Measurements from ENCODE around the gene ASB18. TPM values are rescaled to one million over a fixed set of nuclear protein-coding genes. Genes with fewer than 3 reads are reported as not detected.

Gene ASB18
- total RNA-seq, 1 experiment from 2014 or later: 0.46 TPM

GRCh38 chr2:236204953-236205352, 59.3 kb downstream of the ASB18 start:
- no TSS peak for BruUV-seq (replicated peaks)
- POLR2A ChIA-PET (ENCODE audit: unreplicated experiment): no interaction called here
- no peaks in the 10 kb centered on the region for H3K27me3 ChIP-seq (ENCODE audit: insufficient read depth, low read depth)

GRCh38 chr2:236200378-236200777, 63.8 kb downstream of the ASB18 start:
- Histone ChIP-seq H3K9me2 (ENCODE audit: insufficient read depth) (no peaks in the 10 kb centered on the region), H3K79me2 (ENCODE audit: low read depth) (no peaks in the 10 kb centered on the region), H4K20me1 (ENCODE audit: insufficient read depth) (no peaks in the 10 kb centered on the region), H3K4me3 (no peak overlapping the region), H2AFZ (no peak overlapping the region), H3K27me3 (ENCODE audit: insufficient read depth, low read depth) (no peaks in the 10 kb centered on the region), H3F3A (ENCODE audit: insufficient read depth, low read depth) (no peaks in the 10 kb centered on the region), H3K4me2 (no peak overlapping the region), H3K27ac (no peak overlapping the region), H3K36me3 (ENCODE audit: low read depth) (no peaks in the 10 kb centered on the region), H3K9me3 (ENCODE audit: insufficient read depth, low read depth) (no peaks in the 10 kb centered on the region; the same call in 1 of the 2 replicates), H3K4me1 (replicated peaks; ENCODE audit: insufficient read depth) (no peaks in the 10 kb centered on the region)
- TF ChIP-seq EZH2 (IDR thresholded peaks at IDR 0.05; ENCODE audit: low read depth) (no peak), CTCF (conservative IDR thresholded peaks at IDR 0.05) (no peak)
- intact Hi-C loops (cut with micrococcal nuclease; ENCODE audit: unreplicated experiment): no loop called here
- ChIA-PET CTCF (no interaction called here), POLR2A (ENCODE audit: unreplicated experiment) (no interaction called here)
- BruUV-seq (replicated peaks): no TSS peak
- DNase-seq: no peak

More at GRCh38 chr2:236204953-236205352, 59.3 kb downstream of the ASB18 start:
- Histone ChIP-seq H3K4me3 (no peak overlapping the region), H3F3A (ENCODE audit: insufficient read depth, low read depth) (no peaks in the 10 kb centered on the region), H3K27ac (no peak overlapping the region), H3K4me2 (no peak overlapping the region), H3K36me3 (ENCODE audit: low read depth) (no peaks in the 10 kb centered on the region), H3K4me1 (replicated peaks; ENCODE audit: insufficient read depth) (no peaks in the 10 kb centered on the region), H2AFZ (no peak overlapping the region), H3K9me3 (ENCODE audit: insufficient read depth, low read depth) (no peaks in the 10 kb centered on the region; the same call in 1 of the 2 replicates), H3K79me2 (ENCODE audit: low read depth) (no peaks in the 10 kb centered on the region), H4K20me1 (ENCODE audit: insufficient read depth) (no peaks in the 10 kb centered on the region), H3K9me2 (ENCODE audit: insufficient read depth) (no peaks in the 10 kb centered on the region)
- intact Hi-C loops (cut with micrococcal nuclease; ENCODE audit: unreplicated experiment): no loop called here
- TF ChIP-seq CTCF (conservative IDR thresholded peaks at IDR 0.05) (no peak), EZH2 (IDR thresholded peaks at IDR 0.05; ENCODE audit: low read depth) (no peak)
- CTCF ChIA-PET: no interaction called here
- DNase-seq: no peak

- H3K4me2 ChIP-seq: no peak overlapping the region
- no peaks in the 10 kb centered on the region for H4K20me1 ChIP-seq (ENCODE audit: insufficient read depth)
- no peaks in the 10 kb centered on the region for H3K79me2 ChIP-seq (ENCODE audit: low read depth)
- H3K4me3 ChIP-seq: no peak overlapping the region
- H3F3A ChIP-seq (ENCODE audit: insufficient read depth, low read depth): no peaks in the 10 kb centered on the region
- BruUV-seq (replicated peaks): no TSS peak
- peak in 1 of 2 experiments; percentile 13 for DNase-seq
- H3K9me2 ChIP-seq (ENCODE audit: insufficient read depth): no peaks in the 10 kb centered on the region
- intact Hi-C loops (cut with micrococcal nuclease; ENCODE audit: unreplicated experiment): no loop called here
- no peaks in the 10 kb centered on the region for H3K27me3 ChIP-seq (ENCODE audit: insufficient read depth, low read depth)
- TF ChIP-seq EZH2 (IDR thresholded peaks at IDR 0.05; ENCODE audit: low read depth) (no peak), CTCF (conservative IDR thresholded peaks at IDR 0.05) (no peak)
- no peak overlapping the region for H3K27ac ChIP-seq
- no peak overlapping the region for H2AFZ ChIP-seq
- ChIA-PET CTCF (no interaction called here), POLR2A (ENCODE audit: unreplicated experiment) (no interaction called here)
- H3K36me3 ChIP-seq (ENCODE audit: low read depth): no peaks in the 10 kb centered on the region
- H3K9me3 ChIP-seq (ENCODE audit: insufficient read depth, low read depth): no peaks in the 10 kb centered on the region
- no peaks in the 10 kb centered on the region for H3K4me1 ChIP-seq (replicated peaks; ENCODE audit: insufficient read depth)
Observed at GRCh38 chr2:236196366-236196765, 67.8 kb downstream of the ASB18 start.
